ENCODE data around the gene CAPN2. TPM values are rescaled to one million over a fixed set of nuclear protein-coding genes. Genes with fewer than 3 reads are reported as not detected.
"Not testable (repeated sequence)": the region's sequence is repeated elsewhere in the genome, so short reads cannot be mapped to it uniquely, and the experiment has no call there.

Gene CAPN2
- total and polyA plus RNA-seq, 3 donors from 2014 or later: 99.0 to 179 (median 174) TPM

- Histone ChIP-seq H3K9me3 (no peaks in the 10 kb centered on the region), H3K36me3 (ENCODE audit: low read depth, missing control alignments) (no peaks in the 10 kb centered on the region), H3K27ac (no peak overlapping the region), H3K4me3 (no peak overlapping the region), H3K4me1 (peaks cover 25% of the 10 kb centered on the region), H3K27me3 (no peaks in the 10 kb centered on the region)
- WGBS, 2 donors: 59 to 78% methylated on average over 7 of the region's 7 CpGs
- intact Hi-C loops (cut with DNase I; ENCODE audit: low total_unique reads): no loop called here
- TF ChIP-seq, protein P1, sequence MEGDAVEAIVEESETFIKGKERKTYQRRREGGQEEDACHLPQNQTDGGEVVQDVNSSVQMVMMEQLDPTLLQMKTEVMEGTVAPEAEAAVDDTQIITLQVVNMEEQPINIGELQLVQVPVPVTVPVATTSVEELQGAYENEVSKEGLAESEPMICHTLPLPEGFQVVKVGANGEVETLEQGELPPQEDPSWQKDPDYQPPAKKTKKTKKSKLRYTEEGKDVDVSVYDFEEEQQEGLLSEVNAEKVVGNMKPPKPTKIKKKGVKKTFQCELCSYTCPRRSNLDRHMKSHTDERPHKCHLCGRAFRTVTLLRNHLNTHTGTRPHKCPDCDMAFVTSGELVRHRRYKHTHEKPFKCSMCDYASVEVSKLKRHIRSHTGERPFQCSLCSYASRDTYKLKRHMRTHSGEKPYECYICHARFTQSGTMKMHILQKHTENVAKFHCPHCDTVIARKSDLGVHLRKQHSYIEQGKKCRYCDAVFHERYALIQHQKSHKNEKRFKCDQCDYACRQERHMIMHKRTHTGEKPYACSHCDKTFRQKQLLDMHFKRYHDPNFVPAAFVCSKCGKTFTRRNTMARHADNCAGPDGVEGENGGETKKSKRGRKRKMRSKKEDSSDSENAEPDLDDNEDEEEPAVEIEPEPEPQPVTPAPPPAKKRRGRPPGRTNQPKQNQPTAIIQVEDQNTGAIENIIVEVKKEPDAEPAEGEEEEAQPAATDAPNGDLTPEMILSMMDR (IDR thresholded peaks at IDR 0.05): no peak
- TF ChIP-seq POLR2A (IDR thresholded peaks at IDR 0.05): no peak
- DNase-seq: no peak
Observed at GRCh38 chr1:223737342-223737741, 25.0 kb downstream of the CAPN2 start.

DNA sequence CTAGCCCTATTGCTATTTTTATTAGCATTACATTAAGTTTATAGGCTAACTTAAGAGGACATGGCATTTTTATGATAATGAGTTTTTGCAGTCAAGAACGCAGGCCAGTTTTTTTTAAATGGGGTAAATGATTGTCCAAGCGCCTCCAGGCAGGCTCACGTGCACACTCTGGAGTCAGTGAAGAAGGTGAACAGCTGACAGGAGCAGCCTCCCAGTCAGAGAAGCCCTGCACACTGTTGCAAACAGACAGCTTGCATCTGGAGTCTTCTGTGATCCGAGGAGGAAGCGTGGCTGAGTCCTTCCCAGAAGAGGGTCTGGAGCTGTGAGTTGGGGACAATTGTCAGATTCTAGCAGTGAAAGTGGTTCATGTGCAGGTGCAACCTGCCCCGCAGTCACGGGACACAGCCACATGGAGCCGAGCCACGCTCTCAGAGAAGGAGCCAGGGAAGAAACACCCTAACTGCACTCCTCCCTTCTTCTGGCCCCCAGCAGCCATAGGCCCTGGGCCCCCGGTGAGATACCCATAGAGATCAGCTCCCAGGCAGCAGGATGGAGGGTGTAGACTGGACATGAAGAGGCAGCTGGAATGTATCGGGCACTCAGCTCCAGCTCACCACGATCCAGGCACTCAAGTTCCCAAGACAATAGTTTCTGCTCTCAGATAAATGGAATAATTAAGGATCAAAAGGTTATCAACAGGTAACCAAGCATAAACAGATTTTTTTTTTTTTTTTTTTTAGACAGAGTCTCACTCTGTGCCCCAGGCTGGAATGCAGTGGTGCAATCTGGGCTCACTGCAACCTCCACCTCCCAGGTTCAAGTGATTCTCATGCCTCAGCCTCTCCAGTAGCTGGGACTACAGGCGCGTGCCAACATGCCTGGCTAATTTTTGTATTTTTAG lies 26.4 kb downstream of the CAPN2 start:
- no peak for DNase-seq
- no peaks in the 10 kb centered on the region for H3K36me3 ChIP-seq (ENCODE audit: low read depth, missing control alignments)
- TF ChIP-seq, protein P1 (IDR thresholded peaks at IDR 0.05): no peak
- TF ChIP-seq POLR2A (IDR thresholded peaks at IDR 0.05): no peak
- intact Hi-C loops (cut with DNase I; ENCODE audit: low total_unique reads): no loop called here
- 74 to 75% methylated on average over 13 to 14 of the region's 14 CpGs for WGBS, 2 donors
- peak overlapping the region in 1 of 2 donors; percentile 6 for H3K27ac ChIP-seq
- H3K4me1 ChIP-seq: peaks cover 11% of the 10 kb centered on the region
- H3K4me3 ChIP-seq: no peak overlapping the region
- H3K9me3 ChIP-seq: no peaks in the 10 kb centered on the region
- no peaks in the 10 kb centered on the region for H3K27me3 ChIP-seq

GRCh38 chr1:223739366-223740037 lies 27.2 kb downstream of the CAPN2 start:
- Histone ChIP-seq H3K4me1 (peaks cover 3% of the 10 kb centered on the region), H3K4me3 (no peak overlapping the region), H3K27ac (no peak overlapping the region), H3K27me3 (no peaks in the 10 kb centered on the region), H3K9me3 (no peaks in the 10 kb centered on the region), H3K36me3 (ENCODE audit: low read depth, missing control alignments) (no peaks in the 10 kb centered on the region)
- no peak for DNase-seq
- WGBS, 2 donors: 54 to 57% methylated on average over 7 of the region's 7 CpGs
- TF ChIP-seq, protein P1 (IDR thresholded peaks at IDR 0.05): no peak
- no peak for TF ChIP-seq POLR2A (IDR thresholded peaks at IDR 0.05)
- intact Hi-C loops (cut with DNase I; ENCODE audit: low total_unique reads): no loop called here

GRCh38 chr1:223740038-223740736 lies 27.8 kb downstream of the CAPN2 start:
- H3K9me3 ChIP-seq; DNase-seq; H3K27me3 ChIP-seq; H3K36me3 ChIP-seq (ENCODE audit: low read depth, missing control alignments); H3K4me1 ChIP-seq; H3K27ac ChIP-seq; intact Hi-C loops (cut with DNase I; ENCODE audit: low total_unique reads); H3K4me3 ChIP-seq: not testable (repeated sequence)
- 76 to 80% methylated on average over 10 of the region's 10 CpGs for WGBS, 2 donors

GRCh38 chr1:223741861-223742260 lies 29.5 kb downstream of the CAPN2 start:
- no peak overlapping the region for H3K27ac ChIP-seq
- no peaks in the 10 kb centered on the region for H3K36me3 ChIP-seq (ENCODE audit: low read depth, missing control alignments)
- DNase-seq: no peak
- no peaks in the 10 kb centered on the region for H3K27me3 ChIP-seq
- no peaks in the 10 kb centered on the region for H3K9me3 ChIP-seq
- no peak overlapping the region for H3K4me3 ChIP-seq
- no peaks in the 10 kb centered on the region for H3K4me1 ChIP-seq
- 93 to 96% methylated on average over 6 of the region's 6 CpGs for WGBS, 2 donors
- intact Hi-C loops (cut with DNase I; ENCODE audit: low total_unique reads): no loop called here
- TF ChIP-seq POLR2A (IDR thresholded peaks at IDR 0.05): no peak
- TF ChIP-seq, protein P1 (IDR thresholded peaks at IDR 0.05): no peak

Measured in testis (tissue), 3 donors.